ENCODE data around the gene PPM1N. TPM values are rescaled to one million over a fixed set of nuclear protein-coding genes. Genes with fewer than 3 reads are reported as not detected.

The PPM1N gene
- total RNA-seq, 1 donor from 2014 or later: 0.19 TPM

DNA sequence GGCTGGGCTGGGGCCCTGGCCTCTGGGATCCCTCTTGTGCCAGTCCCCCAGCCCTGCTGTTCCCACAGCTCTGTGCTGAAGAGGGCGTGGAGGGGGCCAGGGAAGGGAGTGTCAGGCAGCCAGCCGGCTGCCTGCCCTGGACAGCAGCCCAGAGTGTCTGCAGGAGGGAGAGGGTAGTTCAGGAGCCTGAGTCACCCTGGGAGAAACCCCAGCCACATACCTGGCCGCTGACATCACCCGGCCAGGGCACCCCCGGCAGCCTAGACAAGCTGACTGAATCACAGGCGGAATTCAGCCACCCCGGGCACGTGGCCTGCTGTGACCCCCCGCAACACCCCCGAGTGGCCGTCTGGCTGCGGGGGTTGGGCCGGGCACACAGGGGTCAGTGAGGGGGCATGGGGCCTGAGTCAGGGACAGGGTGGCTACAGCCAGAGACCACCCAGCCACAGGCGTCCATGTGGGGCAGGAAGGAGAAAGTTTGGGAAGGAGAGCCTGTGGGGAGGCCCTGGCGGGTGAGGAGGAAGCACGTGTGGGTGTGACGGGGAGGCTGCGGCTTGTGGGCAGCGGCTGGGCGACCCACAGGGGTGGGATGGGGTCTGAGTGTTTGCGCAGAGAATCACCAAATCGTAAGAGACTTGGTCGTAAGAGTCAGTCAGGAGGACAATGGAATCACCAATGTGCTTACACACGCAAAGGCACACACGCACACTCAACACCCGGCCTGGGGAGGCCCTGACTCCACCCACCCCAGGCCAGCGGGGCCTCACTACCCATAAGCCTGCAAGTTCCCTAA, 42.3 kb upstream of the PPM1N start:
- peak; percentile 85 for DNase-seq
- Histone ChIP-seq H3K4me1 (peaks cover 25% of the 10 kb centered on the region), H3K27ac (replicated peaks) (peak overlapping the region; percentile 79), H3K4me3 (peak overlapping the region; percentile 48), H3K27me3 (ENCODE audit: low read depth) (no peaks in the 10 kb centered on the region), H3K9me3 (replicated peaks) (no peaks in the 10 kb centered on the region), H3K36me3 (no peaks in the 10 kb centered on the region)
- intact Hi-C loops (cut with micrococcal nuclease): no loop called here
- TF ChIP-seq, protein P1, sequence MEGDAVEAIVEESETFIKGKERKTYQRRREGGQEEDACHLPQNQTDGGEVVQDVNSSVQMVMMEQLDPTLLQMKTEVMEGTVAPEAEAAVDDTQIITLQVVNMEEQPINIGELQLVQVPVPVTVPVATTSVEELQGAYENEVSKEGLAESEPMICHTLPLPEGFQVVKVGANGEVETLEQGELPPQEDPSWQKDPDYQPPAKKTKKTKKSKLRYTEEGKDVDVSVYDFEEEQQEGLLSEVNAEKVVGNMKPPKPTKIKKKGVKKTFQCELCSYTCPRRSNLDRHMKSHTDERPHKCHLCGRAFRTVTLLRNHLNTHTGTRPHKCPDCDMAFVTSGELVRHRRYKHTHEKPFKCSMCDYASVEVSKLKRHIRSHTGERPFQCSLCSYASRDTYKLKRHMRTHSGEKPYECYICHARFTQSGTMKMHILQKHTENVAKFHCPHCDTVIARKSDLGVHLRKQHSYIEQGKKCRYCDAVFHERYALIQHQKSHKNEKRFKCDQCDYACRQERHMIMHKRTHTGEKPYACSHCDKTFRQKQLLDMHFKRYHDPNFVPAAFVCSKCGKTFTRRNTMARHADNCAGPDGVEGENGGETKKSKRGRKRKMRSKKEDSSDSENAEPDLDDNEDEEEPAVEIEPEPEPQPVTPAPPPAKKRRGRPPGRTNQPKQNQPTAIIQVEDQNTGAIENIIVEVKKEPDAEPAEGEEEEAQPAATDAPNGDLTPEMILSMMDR (IDR thresholded peaks at IDR 0.05; ENCODE audit: borderline replicate concordance): no peak

DNA sequence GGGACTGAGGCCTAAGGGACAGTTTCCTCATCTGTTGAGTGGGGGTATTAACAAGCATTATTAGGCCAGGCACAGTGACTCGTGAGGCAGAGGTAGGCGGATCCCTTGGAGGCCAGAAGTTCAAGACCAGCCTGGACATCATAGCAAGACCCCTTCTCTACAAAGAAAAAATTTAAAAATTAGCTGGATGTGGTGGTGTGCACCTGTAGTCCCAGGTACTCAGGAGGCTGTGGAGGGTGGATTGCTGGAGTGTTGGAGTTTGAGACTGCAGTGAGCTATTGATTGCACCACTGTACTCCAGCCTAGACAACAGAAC, 41.8 kb upstream of the PPM1N start:
- Histone ChIP-seq H3K27me3 (ENCODE audit: low read depth) (no peaks in the 10 kb centered on the region), H3K27ac (replicated peaks) (peak overlapping the region; percentile 79), H3K4me1 (peaks cover 19% of the 10 kb centered on the region), H3K36me3 (no peaks in the 10 kb centered on the region), H3K4me3 (no peak overlapping the region), H3K9me3 (replicated peaks) (no peaks in the 10 kb centered on the region)
- intact Hi-C loops (cut with micrococcal nuclease): no loop called here
- DNase-seq: no peak
- TF ChIP-seq, protein P1 (IDR thresholded peaks at IDR 0.05; ENCODE audit: borderline replicate concordance): no peak

DNA sequence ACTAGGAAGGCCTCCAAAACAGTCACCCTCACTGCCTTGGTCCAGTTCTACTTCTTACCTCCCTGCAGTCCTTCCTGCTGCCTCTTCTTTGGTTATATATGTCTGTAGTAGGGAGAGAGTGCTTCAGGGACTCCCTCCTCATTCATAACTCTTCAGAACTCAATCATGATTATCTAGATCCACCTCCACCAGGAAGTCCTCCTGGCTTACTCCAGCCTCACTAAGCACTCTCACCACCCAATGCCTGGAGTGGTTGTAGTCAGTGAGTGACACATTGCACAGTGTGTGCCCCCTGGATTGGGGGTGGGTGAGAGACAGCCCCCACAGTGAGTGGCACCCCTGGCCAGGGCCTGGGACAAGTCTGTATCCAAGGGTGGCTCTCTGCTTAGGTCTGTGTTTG, 40.5 kb upstream of the PPM1N start:
- TF ChIP-seq, protein P1 (IDR thresholded peaks at IDR 0.05; ENCODE audit: borderline replicate concordance): no peak
- H3K27me3 ChIP-seq (ENCODE audit: low read depth): no peaks in the 10 kb centered on the region
- no peaks in the 10 kb centered on the region for H3K9me3 ChIP-seq (replicated peaks)

DNA sequence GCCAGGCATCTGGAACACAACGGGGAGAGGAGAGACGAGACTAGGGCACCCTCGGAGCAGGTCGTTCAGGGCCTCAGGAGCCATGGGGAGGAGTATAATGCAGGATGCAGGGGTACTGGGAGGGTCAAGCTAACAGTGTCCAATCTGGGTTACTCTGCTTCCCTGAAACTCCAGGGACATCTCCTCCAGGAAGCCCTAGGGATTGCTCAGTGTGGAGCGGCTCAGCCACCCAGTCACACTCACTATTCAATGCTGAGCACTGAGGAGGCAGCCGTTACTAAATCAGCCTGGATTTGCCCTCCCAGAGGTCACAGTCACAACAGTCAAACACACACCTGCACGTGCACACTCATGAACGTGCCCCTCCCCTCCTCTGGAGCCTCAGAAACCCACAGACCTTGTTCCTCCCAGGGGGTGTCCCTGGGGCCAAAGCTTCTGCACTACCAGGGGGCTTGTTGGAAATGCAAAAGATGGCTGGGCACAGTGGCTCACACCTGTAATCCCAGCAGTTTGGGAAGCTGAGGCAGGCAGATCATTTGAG, 37.4 kb upstream of the PPM1N start:
- TF ChIP-seq, protein P1 (IDR thresholded peaks at IDR 0.05; ENCODE audit: borderline replicate concordance): no peak
- peaks cover 6% of the 10 kb centered on the region for H3K4me1 ChIP-seq
- DNase-seq: no peak
- no peaks in the 10 kb centered on the region for H3K27me3 ChIP-seq (ENCODE audit: low read depth)
- intact Hi-C loops (cut with micrococcal nuclease): no loop called here
- H3K4me3 ChIP-seq: no peak overlapping the region
- H3K9me3 ChIP-seq (replicated peaks): no peaks in the 10 kb centered on the region
- no peaks in the 10 kb centered on the region for H3K36me3 ChIP-seq
- no peak overlapping the region for H3K27ac ChIP-seq (replicated peaks)

More for the DNA sequence above, 40.5 kb upstream of the PPM1N start:
- intact Hi-C loops (cut with micrococcal nuclease): no loop called here
- peaks cover 18% of the 10 kb centered on the region for H3K4me1 ChIP-seq
- no peak overlapping the region for H3K4me3 ChIP-seq
- DNase-seq: no peak
- H3K36me3 ChIP-seq: no peaks in the 10 kb centered on the region
- H3K27ac ChIP-seq (replicated peaks): no peak overlapping the region

DNA sequence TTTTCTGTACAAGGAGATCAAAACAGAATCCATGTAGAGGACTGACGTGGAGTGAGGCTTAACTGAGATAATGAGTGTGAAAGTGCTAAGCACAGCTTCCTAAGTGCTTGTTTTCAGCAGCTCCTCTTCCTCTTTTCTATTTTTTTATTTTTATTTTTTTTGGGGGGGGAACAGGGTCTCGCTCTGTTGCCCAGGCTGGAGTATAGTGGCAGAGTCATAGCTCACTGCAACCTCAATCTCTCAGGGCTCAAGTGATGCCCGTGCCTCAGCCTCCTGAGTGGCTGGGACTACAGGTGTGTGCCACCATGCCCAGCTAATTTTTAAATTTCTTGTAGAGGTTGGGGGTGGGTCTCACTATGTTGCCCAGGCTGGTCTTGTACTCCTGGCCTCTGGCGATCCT, 36.1 kb upstream of the PPM1N start:
- TF ChIP-seq, protein P1 (IDR thresholded peaks at IDR 0.05; ENCODE audit: borderline replicate concordance): no peak
- Histone ChIP-seq H3K27me3 (ENCODE audit: low read depth) (no peaks in the 10 kb centered on the region), H3K4me1 (peaks cover 4% of the 10 kb centered on the region), H3K9me3 (replicated peaks) (no peaks in the 10 kb centered on the region), H3K27ac (replicated peaks) (no peak overlapping the region), H3K36me3 (no peaks in the 10 kb centered on the region), H3K4me3 (no peak overlapping the region)
- intact Hi-C loops (cut with micrococcal nuclease): no loop called here
- DNase-seq: no peak

Measured in left ventricle myocardium inferior (tissue), 1 donor.